Psoas muscle (tissue), 8 donors: ENCODE measurements around the gene SHROOM1. TPM values are rescaled to one million over a fixed set of nuclear protein-coding genes. Genes with fewer than 3 reads are reported as not detected.

Source experiments
- ATAC-seq, 4 donors: fragments of 200-7000 bp; cut with Tn5 transposase; one replicate each; pipeline ENCODE4 v1.9.1; 2020; ENCODE audit warnings: moderate library complexity in 3 of 4, mild to moderate bottlenecking in 2 of 4
- DNase-seq, 2 donors: peaks; one replicate each; pipeline ENCODE4 v3.0.0-alpha.2; 2020
- H3K27ac ChIP-seq: fragments of 200-600 bp; one replicate; pipeline ENCODE4 v1.8.0; 2022
- H3K27me3 ChIP-seq, 3 donors: fragments of 200-600 bp in 1 of 3; one replicate each; pipeline versions ENCODE4 v1.6.1 to v1.8.0; 2013 to 2022; ENCODE audit warnings: low read length in 2 of 3, mild to moderate bottlenecking in 2 of 3, moderate library complexity in 1 of 3; ENCODE audit not compliant: insufficient read depth in 3 of 3
- H3K36me3 ChIP-seq, 2 donors: fragments of 200-600 bp in 1 of 2; one replicate each; pipeline versions ENCODE4 v1.6.1 to v1.8.0; 2013 to 2022; ENCODE audit warnings: low read depth in 1 of 2, mild to moderate bottlenecking in 1 of 2, moderate library complexity in 1 of 2; ENCODE audit not compliant: insufficient read depth in 1 of 2
- H3K4me1 ChIP-seq: fragments of 200-600 bp; one replicate; pipeline ENCODE4 v1.8.0; 2022
- H3K4me3 ChIP-seq: fragments of 200-600 bp; one replicate; pipeline ENCODE4 v1.8.0; 2022; ENCODE audit warnings: mild to moderate bottlenecking
- H3K9me3 ChIP-seq: fragments of 200-600 bp; one replicate; pipeline ENCODE4 v1.8.0; 2022
- CTCF ChIP-seq: fragments of 200-600 bp; IDR thresholded peaks from one replicate; pipeline ENCODE4 v1.8.0; 2022; ENCODE audit warnings: antibody characterized with exemption
- WGBS, 3 donors: extraction: QIAGEN DNeasy Blood & Tissue Kit; methylation state at CpG; one replicate each; pipeline versions ENCODE4 v1.1.6 to v1.1.7; 2013; 5-methylcytosine and 5-hydroxymethylcytosine counted together
- intact Hi-C, 2 donors: fragments of 100-400 bp; cut with DNase I; formaldehyde crosslinking; loops; one replicate each; pipeline versions ENCODE4 v1.11.0 to v1.14.2; 2022
- polyA plus RNA-seq, 3 donors: library from polyadenylated mRNA; stranded (reverse); fragments of 200-250 nt; gene quantifications; one replicate each; pipeline ENCODE4 v1.2.3, GENCODE V29; 2013
- total RNA-seq, 4 donors: library from RNA; stranded (reverse); fragmentation: NEBNext Ultra II Directional in 2 of 4; extraction: Animal tissue kit (Norgen Biotek cat#: 25700) in 2 of 4; gene quantifications; one replicate each; pipeline versions ENCODE4 v1.2.1 to v1.2.4, GENCODE V29; 2021 to 2023
- donor health status: healthy with polysubstance abuse.
- donor health status: DM: no; HTN: no; CAD: no; lungs with moderate emphysema.
- donor health status: Bipolar disorder and iron deficiency.
- donor health status: healthy.
- donor health status: DM: yes; HTN: yes; CAD: no.
- donor health status: DM: no; HTN: no; CAD: no.
- donor health status: DM: no; HTN: no; CAD: no.
- donor health status: DM: yes; HTN: yes; CAD: no.

The SHROOM1 gene
- total and polyA plus RNA-seq, 7 donors, result 0.66 to 2.3 (median 1.5) TPM

- Histone ChIP-seq H3K4me1 (no peaks in the 10 kb centered on the region), H3K4me3 (no peak overlapping the region), H3K27ac (no peak overlapping the region), H3K9me3 (no peaks in the 10 kb centered on the region), H3K27me3 (no peaks in the 10 kb centered on the region), H3K36me3 (no peaks in the 10 kb centered on the region)
- ATAC-seq, result no peak
- intact Hi-C loops, result no loop called here
- no peak for DNase-seq
- WGBS, 3 donors, result 92 to 95% (median 93%) methylated on average over 8 of the region's 8 CpGs
- no peak for TF ChIP-seq CTCF
Observed at GRCh38 chr5:132848270-132848669, 17.8 kb upstream of the SHROOM1 start.

- Histone ChIP-seq H3K4me3 (no peak overlapping the region), H3K36me3 (no peaks in the 10 kb centered on the region), H3K27me3 (no peaks in the 10 kb centered on the region), H3K27ac (no peak overlapping the region), H3K9me3 (no peaks in the 10 kb centered on the region), H3K4me1 (no peaks in the 10 kb centered on the region)
- DNase-seq, result no peak
- TF ChIP-seq CTCF, result no peak
- ATAC-seq, result no peak
- intact Hi-C loops, result no loop called here
- WGBS, 3 donors, result 63 to 76% (median 72%) methylated on average over 4 of the region's 4 CpGs
Observed at GRCh38 chr5:132841305-132841704, 10.9 kb upstream of the SHROOM1 start.

- no peaks in the 10 kb centered on the region for H3K36me3 ChIP-seq
- WGBS, 3 donors, result 52 to 67% (median 63%) methylated on average over 1 of the region's 1 CpG
- no peaks in the 10 kb centered on the region for H3K4me1 ChIP-seq
- no peak for DNase-seq
- H3K27me3 ChIP-seq, result no peaks in the 10 kb centered on the region
- no peak overlapping the region for H3K27ac ChIP-seq
- no peaks in the 10 kb centered on the region for H3K9me3 ChIP-seq
- no peak for TF ChIP-seq CTCF
- no peak overlapping the region for H3K4me3 ChIP-seq
- intact Hi-C loops, result no loop called here
- no peak for ATAC-seq
Observed at GRCh38 chr5:132840896-132841295, 10.4 kb upstream of the SHROOM1 start.

GRCh38 chr5:132840313-132840712, 9.9 kb upstream of the SHROOM1 start:
- 68 to 81% (median 77%) methylated on average over 3 of the region's 3 CpGs for WGBS, 3 donors
- H3K9me3 ChIP-seq, result no peaks in the 10 kb centered on the region
- DNase-seq, result no peak
- ATAC-seq, result no peak
- no peak overlapping the region for H3K4me3 ChIP-seq
- no peaks in the 10 kb centered on the region for H3K4me1 ChIP-seq
- no peak overlapping the region for H3K27ac ChIP-seq
- intact Hi-C loops, result no loop called here
- H3K36me3 ChIP-seq, result no peaks in the 10 kb centered on the region
- TF ChIP-seq CTCF, result no peak
- H3K27me3 ChIP-seq, result no peaks in the 10 kb centered on the region
